ENCODE results near the gene KLHL40.

DNA sequence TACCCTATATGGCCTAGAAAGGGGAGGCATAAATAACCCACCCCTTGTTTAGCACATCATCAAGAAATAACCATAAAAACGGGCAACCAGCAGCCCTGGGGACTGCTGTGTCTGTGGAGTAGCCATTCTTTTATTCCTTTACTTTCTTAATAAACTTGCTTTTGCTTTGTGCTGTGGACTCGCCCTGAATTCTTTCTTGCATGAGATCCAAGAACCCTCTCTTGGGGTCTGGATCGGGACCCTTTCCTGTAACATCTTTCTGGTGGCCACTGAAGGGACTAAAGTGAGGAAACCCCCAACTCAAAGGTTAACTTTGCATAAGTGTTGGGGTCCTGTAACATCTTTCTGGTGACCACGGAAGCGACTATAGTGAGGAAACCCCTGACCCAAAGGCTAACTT, 33.0 kb downstream of the KLHL40 start:
- TF ChIP-seq POLR2AphosphoS5 (IDR thresholded peaks at IDR 0.05; ENCODE audit: borderline replicate concordance, low read depth, low read length) (no peak), EZH2 (IDR thresholded peaks at IDR 0.05) (no peak), FOXP2 (optimal IDR thresholded peaks at IDR 0.05; ENCODE audit: control extremely low read depth, extremely low read length, insufficient read depth) (no peak)
